K562 (cell line): ENCODE data around the gene DNER. TPM values are rescaled to one million over a fixed set of nuclear protein-coding genes. Genes with fewer than 3 reads are reported as not detected.
A peak's percentile ranks its signal among the peaks of the same experiment; 100 is the strongest.

ENCODE experiments used
- ATAC-seq: fragments of 200-7000 bp; cut with Tn5 transposase; 3 replicates; pipeline ENCODE4 v1.9.1; 2020; ENCODE audit warnings: moderate library complexity
- BruUV-seq: library from RNA; stranded (reverse); fragments of 400-500 nt; replicated peaks from 2 replicates; lab custom pipeline; 2021; lab: Mats Ljungman, UMichigan
- CTCF ChIA-PET: fragments of 300-600 bp; formaldehyde crosslinking; extraction: SDS; loops from one replicate; lab custom pipeline; 2021; ENCODE audit warnings: low intra/inter-chr PET ratio; lab: Yijun Ruan, JAX
- POLR2A ChIA-PET: fragments of 300-600, 350-650 bp; sonication (Branson Sonifier 250); formaldehyde crosslinking; extraction: SDS; loops from one replicate; lab custom pipeline; 2021; ENCODE audit warnings: antibody characterized with exemption, inconsistent platforms; lab: Yijun Ruan, JAX
- DNase-seq, 4 experiments: peaks; one replicate each; pipeline versions ENCODE4 v3.0.0 to v3.0.0-alpha.2; 2011 to 2018; ENCODE audit warnings: low spot score in 3 of 4, mixed read lengths in 3 of 4; ENCODE audit errors: extremely low read depth in 1 of 4
- FAIRE-seq: peaks from 2 replicates; lab custom pipeline; 2011; peaks lifted over from hg19 to GRCh38; lab: Jason Lieb, UNC
- H2AFZ ChIP-seq: 2 replicates; pipeline ENCODE4 v1.6.0; 2011; ENCODE audit warnings: low read depth, low read length, control low read depth, inconsistent platforms
- H3K27ac ChIP-seq: fragments of 200-600 bp; 3 replicates; pipeline ENCODE4 v1.8.0; 2011; ENCODE audit warnings: low read depth, mild to moderate bottlenecking, control low read depth, inconsistent platforms, low read length, moderate library complexity, mixed read lengths; ENCODE audit errors: extremely low read depth
- H3K27me3 ChIP-seq, 2 experiments: fragments of 300-600 bp in 1 of 2; 2 replicates in 1 of 2; 3 replicates in 1 of 2; pipeline versions ENCODE4 v1.6.0 to v1.8.0; 2011; ENCODE audit warnings: inconsistent platforms in 2 of 2, low read length in 2 of 2, mild to moderate bottlenecking in 1 of 2, mixed read lengths in 1 of 2, moderate library complexity in 1 of 2; ENCODE audit not compliant: control insufficient read depth in 2 of 2, insufficient read depth in 2 of 2
- H3K36me3 ChIP-seq: fragments of 300-600 bp; 3 replicates; pipeline ENCODE4 v1.8.0; 2011; ENCODE audit warnings: mild to moderate bottlenecking, low read length, inconsistent platforms; ENCODE audit not compliant: control insufficient read depth, insufficient read depth
- H3K4me1 ChIP-seq, 2 experiments: fragments of 200-600 bp in 1 of 2; replicated peaks in 1 of 2; 2 replicates in 1 of 2; 3 replicates in 1 of 2; pipeline versions ENCODE4 v1.5.1 to v1.8.0; 2011; ENCODE audit warnings: inconsistent platforms in 2 of 2, low read length in 2 of 2, mild to moderate bottlenecking in 1 of 2, mixed read lengths in 1 of 2, moderate library complexity in 1 of 2; ENCODE audit not compliant: control insufficient read depth in 2 of 2, insufficient read depth in 2 of 2
- H3K4me2 ChIP-seq: 2 replicates; pipeline ENCODE4 v1.6.1; 2011; ENCODE audit warnings: low read length, control low read depth, inconsistent platforms, mixed read lengths; ENCODE audit not compliant: insufficient read depth
- H3K4me3 ChIP-seq: fragments of 200-600 bp; sonication (generic), shearing (Covaris generic); 2 replicates; pipeline ENCODE4 v1.5.1; 2016; ENCODE audit warnings: control low read depth, inconsistent platforms
- H3K79me2 ChIP-seq: fragments of 200-600 bp; 3 replicates; pipeline ENCODE4 v1.8.0; 2011; ENCODE audit warnings: low read length, inconsistent platforms; ENCODE audit not compliant: control insufficient read depth, insufficient read depth
- H3K9ac ChIP-seq, 2 experiments: 2 replicates each; pipeline versions ENCODE4 v1.6.0 to v1.6.1; 2011; ENCODE audit warnings: low read depth in 2 of 2, low read length in 2 of 2, control low read depth in 1 of 2, inconsistent platforms in 1 of 2, mild to moderate bottlenecking in 1 of 2, mixed read lengths in 1 of 2; ENCODE audit not compliant: insufficient read depth in 1 of 2
- H3K9me1 ChIP-seq: one replicate; pipeline ENCODE4 v1.6.0; 2011; ENCODE audit warnings: inconsistent platforms, mild to moderate bottlenecking, low read length, moderate library complexity; ENCODE audit not compliant: control insufficient read depth, insufficient read depth
- H3K9me3 ChIP-seq: replicated peaks from 2 replicates; pipeline ENCODE4 v1.5.1; 2011; ENCODE audit warnings: low read depth, low read length, inconsistent platforms; ENCODE audit not compliant: control insufficient read depth, insufficient read depth
- H4K20me1 ChIP-seq: replicated peaks from 2 replicates; pipeline ENCODE4 v1.6.1; 2011; ENCODE audit warnings: low read length, inconsistent platforms, mixed read lengths; ENCODE audit not compliant: control insufficient read depth, insufficient read depth
- CHD1 ChIP-seq: fragments of 200-600 bp; sonication (generic); IDR thresholded peaks from one replicate; pipeline ENCODE4 v1.6.1; 2012; ENCODE audit warnings: mild to moderate bottlenecking, moderate library complexity, low read length, inconsistent platforms
- CSDE1 ChIP-seq, 2 experiments: fragments of 450-650 bp; IDR thresholded peaks; 2 replicates each; pipeline ENCODE4 v1.6.1; 2016; ENCODE audit warnings: mild to moderate bottlenecking in 1 of 2
- MCM3 ChIP-seq: fragments of 450-650 bp; IDR thresholded peaks from 2 replicates; pipeline ENCODE4 v1.6.1; 2016
- RAD21 ChIP-seq, 2 experiments: fragments of 250-450 bp in 1 of 2; fragments of 450-650 bp in 1 of 2; sonication (Bioruptor Pico) in 1 of 2; formaldehyde crosslinking in 1 of 2; IDR thresholded peaks in 1 of 2; conservative IDR thresholded peaks in 1 of 2; 2 replicates each; pipeline versions ENCODE4 v1.4.0 to v1.8.0; 2020 to 2022; ENCODE audit warnings: mild to moderate bottlenecking in 2 of 2, moderate library complexity in 1 of 2
- SAP30 ChIP-seq: fragments of 200-600 bp; sonication (generic); IDR thresholded peaks from 2 replicates; pipeline ENCODE4 v1.6.1; 2012; ENCODE audit warnings: borderline replicate concordance, low read depth, mild to moderate bottlenecking, moderate library complexity, low read length, control low read depth, inconsistent platforms; ENCODE audit not compliant: insufficient read depth, poor library complexity, severe bottlenecking
- TCF7L2 ChIP-seq: fragments of 150-350 bp; IDR thresholded peaks from 2 replicates; pipeline ENCODE4 v1.6.1; 2016; ENCODE audit warnings: low read depth, mild to moderate bottlenecking, low read length, moderate library complexity
- U2AF2 ChIP-seq: fragments of 200-400 bp; formaldehyde crosslinking; optimal IDR thresholded peaks from 2 replicates; pipeline ENCODE3; 2017; ENCODE audit warnings: low read depth, mild to moderate bottlenecking, low read length
- WGBS: fragments of 100-300 bp; shearing (Covaris generic); methylation state at CpG from one replicate; pipeline ENCODE4 v1.1.6; 2016; ENCODE audit warnings: low coverage, mixed read lengths; ENCODE audit not compliant: insufficient coverage; ENCODE audit errors: missing lambda C conversion rate; 5-methylcytosine and 5-hydroxymethylcytosine counted together
- in situ Hi-C: fragments of 300-500 bp; cut with MboI; formaldehyde crosslinking; loops from 4 replicates; pipeline ENCODE4 v1.15.0; 2018; ENCODE audit warnings: inconsistent platforms, mixed read lengths
- intact Hi-C: fragments of 100-400 bp; cut with micrococcal nuclease; formaldehyde crosslinking; loops from 2 replicates; pipeline ENCODE4 v1.14.2; 2022
- polyA plus RNA-seq, 8 experiments: library from polyadenylated mRNA; depleted of rRNA in 4 of 8; stranded (reverse) in 5 of 8; unstranded in 3 of 8; fragments of >200 nt; fragmentation: Nextera tagmentation in 2 of 8; fragmentation: Illumina TruSeq in 1 of 8; extraction: Ambion mirVana in 2 of 8; extraction: Trizol in 1 of 8; gene quantifications; 2 replicates each; pipeline versions ENCODE4 v1.2.1 to v1.2.3, GENCODE V29; 2011 to 2014; ENCODE audit warnings: inconsistent platforms in 1 of 8, missing spikeins in 1 of 8
- total RNA-seq, 7 experiments: library from RNA; depleted of rRNA in 6 of 7; stranded (reverse); fragments of >200 nt in 6 of 7; fragmentation: Illumina TruSeq in 2 of 7; extraction: Trizol in 2 of 7; gene quantifications; 2 replicates each; pipeline versions ENCODE4 v1.2.1 to v1.2.3, GENCODE V29; 2011 to 2021; ENCODE audit warnings: low replicate concordance in 1 of 7
- TF ChIP-seq, protein P1 (sequence below), 2 experiments: fragments of 450-650 bp in 1 of 2; sonication (generic) in 1 of 2; formaldehyde crosslinking in 1 of 2; IDR thresholded peaks in 1 of 2; conservative IDR thresholded peaks in 1 of 2; 2 replicates each; pipeline versions ENCODE4 v1.6.1 to v1.8.1; 2016 to 2023; ENCODE audit warnings: mild to moderate bottlenecking in 2 of 2, moderate library complexity in 2 of 2, inconsistent platforms in 1 of 2, missing genetic modification reagents in 1 of 2
- TF ChIP-seq, protein P2 (sequence below), 3 experiments: fragments of 200-800 bp in 1 of 3; sonication (Bioruptor generic) in 1 of 3; sonication (generic) in 1 of 3; formaldehyde crosslinking in 1 of 3; IDR thresholded peaks; 2 replicates each; pipeline versions ENCODE4 v1.6.1 to v1.8.0; 2016 to 2022; ENCODE audit warnings: mild to moderate bottlenecking in 2 of 3, missing compliant biosample characterization in 2 of 3, missing genetic modification characterization in 2 of 3, missing genetic modification reagents in 1 of 3
- TF ChIP-seq, protein P3 (sequence below): fragments of 450-650 bp; IDR thresholded peaks from 2 replicates; pipeline ENCODE4 v1.6.1; 2016; ENCODE audit warnings: borderline replicate concordance

Gene DNER
- total and polyA plus RNA-seq, 9 of the 15 experiments (the other 6 are each of a cell fraction or from before 2014, with no cell fraction given) = not detected

- no peaks in the 10 kb centered on the region for H3K79me2 ChIP-seq
- no peak overlapping the region for H3K9ac ChIP-seq
- no TSS peak for BruUV-seq
- intact Hi-C loops (no loop called here), in situ Hi-C loops (no loop called here)
- ChIA-PET CTCF (no interaction called here), POLR2A (no interaction called here)
- no peaks in the 10 kb centered on the region for H3K9me3 ChIP-seq
- no peak overlapping the region for H3K27ac ChIP-seq
- no peaks in the 10 kb centered on the region for H3K36me3 ChIP-seq
- no peak overlapping the region for H2AFZ ChIP-seq
- H3K27me3 ChIP-seq = peaks cover 0 to 15% of the 10 kb centered on the region in 2 experiments; a peak in 1 of 5 replicates
- DNase-seq (no peak), FAIRE-seq (no peak), ATAC-seq (no peak)
- peak in 1 of 2 experiments; percentile 12; a peak in 1 of 4 replicates for TF ChIP-seq RAD21 (CRISPR knock-in tag; conservative IDR thresholded peaks at IDR 0.05 in 1 of 2, IDR thresholded peaks at IDR 0.05 in 1 of 2)
- TF ChIP-seq, protein P1, sequence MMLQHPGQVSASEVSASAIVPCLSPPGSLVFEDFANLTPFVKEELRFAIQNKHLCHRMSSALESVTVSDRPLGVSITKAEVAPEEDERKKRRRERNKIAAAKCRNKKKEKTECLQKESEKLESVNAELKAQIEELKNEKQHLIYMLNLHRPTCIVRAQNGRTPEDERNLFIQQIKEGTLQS (IDR thresholded peaks at IDR 0.05) = no peak
- TF ChIP-seq, protein P1 (CRISPR knock-in tag; conservative IDR thresholded peaks at IDR 0.05) = no peak
- H3K4me2 ChIP-seq = no peak overlapping the region
- 0% methylated on average over 3 of the region's 3 CpGs for WGBS
- H3K4me1 ChIP-seq = peaks cover 0 to 22% of the 10 kb centered on the region in 2 experiments; a peak in 2 of 5 replicates
- H3K4me3 ChIP-seq = no peak overlapping the region
- H4K20me1 ChIP-seq = no peaks in the 10 kb centered on the region
- no peaks in the 10 kb centered on the region for H3K9me1 ChIP-seq
Measured at GRCh38 chr2:229712136-229712535, 2.2 kb downstream of the DNER start.

DNA sequence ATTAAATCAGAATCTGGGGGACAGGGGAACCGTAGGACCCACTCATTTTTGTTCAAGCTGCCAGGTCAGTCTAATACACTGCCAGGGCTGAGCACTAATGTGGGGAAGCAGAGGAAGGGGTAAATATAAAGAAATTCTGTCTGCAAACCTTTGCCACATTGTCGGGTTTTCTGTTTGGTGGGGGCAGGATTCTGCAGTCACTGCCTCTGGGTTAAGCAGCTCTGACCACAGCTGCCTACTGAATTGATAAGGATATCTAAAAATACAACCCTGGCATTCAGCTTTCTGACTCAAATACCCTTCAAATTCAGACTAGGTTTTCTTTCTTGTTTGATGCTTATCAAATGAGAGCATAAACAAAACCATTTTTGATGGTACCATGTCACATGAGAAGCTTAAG is 6.0 kb downstream of the DNER start:
- Histone ChIP-seq H3K36me3 (no peaks in the 10 kb centered on the region), H3K79me2 (no peaks in the 10 kb centered on the region), H2AFZ (no peak overlapping the region), H3K27me3 (peaks cover 0 to 2% of the 10 kb centered on the region in 2 experiments; a peak in 1 of 5 replicates), H3K27ac (no peak overlapping the region), H3K4me1 (peaks cover 0 to under 1% of the 10 kb centered on the region in 2 experiments; a peak in 1 of 5 replicates), H3K4me3 (no peak overlapping the region), H3K9me3 (no peaks in the 10 kb centered on the region), H3K9me1 (no peaks in the 10 kb centered on the region), H3K9ac (no peak overlapping the region), H4K20me1 (no peaks in the 10 kb centered on the region), H3K4me2 (no peak overlapping the region)
- in situ Hi-C loops (no loop called here), intact Hi-C loops (no loop called here)
- CTCF ChIA-PET = no interaction called here
- 0% methylated on average over 2 of the region's 2 CpGs for WGBS
- no peak for DNase-seq
- no TSS peak for BruUV-seq
- no peak for FAIRE-seq
- POLR2A ChIA-PET = no interaction called here
- ATAC-seq = no peak
- no peak for TF ChIP-seq MCM3
- TF ChIP-seq, protein P2, sequence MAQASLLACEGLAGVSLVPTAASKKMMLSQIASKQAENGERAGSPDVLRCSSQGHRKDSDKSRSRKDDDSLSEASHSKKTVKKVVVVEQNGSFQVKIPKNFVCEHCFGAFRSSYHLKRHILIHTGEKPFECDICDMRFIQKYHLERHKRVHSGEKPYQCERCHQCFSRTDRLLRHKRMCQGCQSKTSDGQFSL (CRISPR knock-in tag; IDR thresholded peaks at IDR 0.05) = no peak
- TF ChIP-seq, protein P2 (tag; IDR thresholded peaks at IDR 0.05) = no peak
- TF ChIP-seq U2AF2 = no peak
- no peak for TF ChIP-seq CSDE1 (IDR thresholded peaks at IDR 0.05)
- TF ChIP-seq, protein P3, sequence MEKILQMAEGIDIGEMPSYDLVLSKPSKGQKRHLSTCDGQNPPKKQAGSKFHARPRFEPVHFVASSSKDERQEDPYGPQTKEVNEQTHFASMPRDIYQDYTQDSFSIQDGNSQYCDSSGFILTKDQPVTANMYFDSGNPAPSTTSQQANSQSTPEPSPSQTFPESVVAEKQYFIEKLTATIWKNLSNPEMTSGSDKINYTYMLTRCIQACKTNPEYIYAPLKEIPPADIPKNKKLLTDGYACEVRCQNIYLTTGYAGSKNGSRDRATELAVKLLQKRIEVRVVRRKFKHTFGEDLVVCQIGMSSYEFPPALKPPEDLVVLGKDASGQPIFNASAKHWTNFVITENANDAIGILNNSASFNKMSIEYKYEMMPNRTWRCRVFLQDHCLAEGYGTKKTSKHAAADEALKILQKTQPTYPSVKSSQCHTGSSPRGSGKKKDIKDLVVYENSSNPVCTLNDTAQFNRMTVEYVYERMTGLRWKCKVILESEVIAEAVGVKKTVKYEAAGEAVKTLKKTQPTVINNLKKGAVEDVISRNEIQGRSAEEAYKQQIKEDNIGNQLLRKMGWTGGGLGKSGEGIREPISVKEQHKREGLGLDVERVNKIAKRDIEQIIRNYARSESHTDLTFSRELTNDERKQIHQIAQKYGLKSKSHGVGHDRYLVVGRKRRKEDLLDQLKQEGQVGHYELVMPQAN = no peak
- TF ChIP-seq TCF7L2 = no peak
- no peak for TF ChIP-seq SAP30
- no peak for TF ChIP-seq CHD1
